ENCODE measurements around the gene IRF5. TPM values are rescaled to one million over a fixed set of nuclear protein-coding genes. Genes with fewer than 3 reads are reported as not detected.

Gene IRF5
- total RNA-seq, 1 experiment from 2014 or later: 13.4 TPM

DNA sequence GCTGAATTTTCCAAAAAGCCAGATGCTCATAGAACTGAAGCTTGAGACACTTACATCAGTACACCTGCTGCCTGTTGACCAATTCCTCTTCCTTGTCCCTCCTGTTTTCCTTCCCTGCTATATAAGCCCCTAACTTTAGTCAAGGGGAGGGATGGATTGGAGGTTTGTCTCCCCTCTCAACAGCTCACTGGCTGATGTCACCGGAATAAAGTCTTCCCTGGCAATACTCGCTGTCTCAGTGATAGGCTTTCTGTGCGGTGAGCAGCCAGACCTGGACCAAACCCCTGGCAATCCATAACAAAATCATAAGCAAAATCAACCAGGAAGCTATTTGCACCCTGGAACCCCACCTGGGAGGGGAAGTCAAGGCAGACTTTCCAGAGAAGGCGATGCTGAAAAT lies 929 bp upstream of the IRF5 start:
- intact Hi-C loops (cut with micrococcal nuclease; ENCODE audit: unreplicated experiment): no loop called here
- Mint-ChIP-seq H3K4me1 (ENCODE audit: low read depth, unreplicated experiment) (peaks cover 17% of the 10 kb centered on the region), H3K4me3 (ENCODE audit: low read depth, unreplicated experiment) (peak overlapping the region; percentile 81), H3K27me3 (ENCODE audit: unreplicated experiment) (no peaks in the 10 kb centered on the region), H3K36me3 (ENCODE audit: insufficient read depth, unreplicated experiment) (peaks cover 18% of the 10 kb centered on the region), H3K9me3 (ENCODE audit: low read depth, unreplicated experiment) (no peaks in the 10 kb centered on the region), H3K27ac (ENCODE audit: unreplicated experiment) (no peak overlapping the region)
- TF ChIP-seq CTCF (IDR thresholded peaks at IDR 0.05; ENCODE audit: unreplicated experiment): no peak
- BruUV-seq (replicated peaks): no TSS peak
- CTCF ChIA-PET: no interaction called here
- no peak for DNase-seq

DNA sequence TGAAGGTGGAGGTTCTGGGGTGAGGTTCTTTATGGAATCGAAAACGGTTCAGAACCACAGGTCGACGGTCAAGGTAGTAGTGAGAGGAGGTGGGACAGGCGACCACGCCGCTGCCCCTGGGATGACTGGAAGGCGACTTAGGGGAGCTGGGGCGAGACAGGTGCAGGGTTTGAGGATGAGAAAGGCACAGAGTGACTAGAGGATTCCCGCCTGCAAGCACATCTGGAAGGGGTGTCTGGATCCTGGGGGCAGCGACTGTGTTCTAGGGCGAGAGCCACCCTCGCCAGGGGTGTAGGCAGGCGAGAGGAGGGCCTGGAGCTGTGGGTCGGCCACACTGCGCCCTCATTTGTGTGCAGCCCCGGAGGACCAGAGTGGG lies 468 bp upstream of the IRF5 start:
- peaks cover 18% of the 10 kb centered on the region for H3K36me3 Mint-ChIP-seq (ENCODE audit: insufficient read depth, unreplicated experiment)
- peaks cover 17% of the 10 kb centered on the region for H3K4me1 Mint-ChIP-seq (ENCODE audit: low read depth, unreplicated experiment)
- CTCF ChIA-PET: no interaction called here
- no peaks in the 10 kb centered on the region for H3K9me3 Mint-ChIP-seq (ENCODE audit: low read depth, unreplicated experiment)
- intact Hi-C loops (cut with micrococcal nuclease; ENCODE audit: unreplicated experiment): no loop called here
- no peak for TF ChIP-seq CTCF (IDR thresholded peaks at IDR 0.05; ENCODE audit: unreplicated experiment)
- DNase-seq: no peak
- no peak overlapping the region for H3K27ac Mint-ChIP-seq (ENCODE audit: unreplicated experiment)
- BruUV-seq (replicated peaks): no TSS peak
- no peaks in the 10 kb centered on the region for H3K27me3 Mint-ChIP-seq (ENCODE audit: unreplicated experiment)
- H3K4me3 Mint-ChIP-seq (ENCODE audit: low read depth, unreplicated experiment): peak overlapping the region; percentile 81

DNA sequence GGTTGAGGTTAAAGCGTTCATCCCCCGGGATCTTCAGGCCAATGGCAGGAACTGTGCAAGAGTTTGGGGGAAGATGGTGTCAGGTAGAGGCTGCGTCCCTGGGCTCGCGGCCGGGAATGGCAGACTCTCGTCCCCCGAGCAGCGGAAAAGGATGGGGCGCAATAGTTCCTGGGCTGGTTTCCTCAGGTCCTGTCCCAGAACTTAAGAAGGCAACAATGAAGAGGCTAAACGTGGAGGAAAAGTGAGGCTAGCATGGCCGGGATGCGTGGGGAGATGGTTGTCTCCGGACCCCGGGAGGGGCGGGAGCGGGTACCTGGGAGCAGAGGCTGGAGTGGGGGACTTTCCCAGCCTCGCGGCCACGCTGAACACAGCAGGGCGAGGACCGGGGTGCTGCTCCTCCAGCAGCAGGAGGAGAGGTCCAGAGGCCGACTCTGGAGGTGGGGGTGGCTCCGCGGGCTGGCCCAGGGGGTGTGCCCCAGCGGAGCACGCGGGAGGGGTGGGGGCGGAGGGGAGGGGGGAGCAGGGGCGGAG lies 882 bp downstream of the IRF5 start:
- no peaks in the 10 kb centered on the region for H3K27me3 Mint-ChIP-seq (ENCODE audit: unreplicated experiment)
- CTCF ChIA-PET: no interaction called here
- peak overlapping the region; percentile 81 for H3K4me3 Mint-ChIP-seq (ENCODE audit: low read depth, unreplicated experiment)
- peak overlapping the region; percentile 18 for H3K27ac Mint-ChIP-seq (ENCODE audit: unreplicated experiment)
- H3K4me1 Mint-ChIP-seq (ENCODE audit: low read depth, unreplicated experiment): peaks cover 17% of the 10 kb centered on the region
- no TSS peak for BruUV-seq (replicated peaks)
- DNase-seq: peak; percentile 15
- TF ChIP-seq CTCF (IDR thresholded peaks at IDR 0.05; ENCODE audit: unreplicated experiment): no peak
- peaks cover 18% of the 10 kb centered on the region for H3K36me3 Mint-ChIP-seq (ENCODE audit: insufficient read depth, unreplicated experiment)
- intact Hi-C loops (cut with micrococcal nuclease; ENCODE audit: unreplicated experiment): no loop called here
- no peaks in the 10 kb centered on the region for H3K9me3 Mint-ChIP-seq (ENCODE audit: low read depth, unreplicated experiment)

- intact Hi-C loops (cut with micrococcal nuclease; ENCODE audit: unreplicated experiment): no loop called here
- H3K4me1 Mint-ChIP-seq (ENCODE audit: low read depth, unreplicated experiment): peaks cover 17% of the 10 kb centered on the region
- H3K27ac Mint-ChIP-seq (ENCODE audit: unreplicated experiment): no peak overlapping the region
- CTCF ChIA-PET: interaction anchor here (0.6 kb wide), 1 partner anchor 18 kb away, joined by 3 read pairs; no protein-coding TSS in a partner anchor
- no TSS peak for BruUV-seq (replicated peaks)
- DNase-seq: no peak
- H3K36me3 Mint-ChIP-seq (ENCODE audit: insufficient read depth, unreplicated experiment): peaks cover 18% of the 10 kb centered on the region
- no peak for TF ChIP-seq CTCF (IDR thresholded peaks at IDR 0.05; ENCODE audit: unreplicated experiment)
- H3K27me3 Mint-ChIP-seq (ENCODE audit: unreplicated experiment): no peaks in the 10 kb centered on the region
- H3K4me3 Mint-ChIP-seq (ENCODE audit: low read depth, unreplicated experiment): peak overlapping the region; percentile 81
- H3K9me3 Mint-ChIP-seq (ENCODE audit: low read depth, unreplicated experiment): no peaks in the 10 kb centered on the region
Observed at GRCh38 chr7:128939075-128939860, 1.5 kb downstream of the IRF5 start.

All from Calu3 (cell line).